Kidney epithelial cell (primary cell): ENCODE results near the gene PHF12. TPM values are rescaled to one million over a fixed set of nuclear protein-coding genes. Genes with fewer than 3 reads are reported as not detected.

ENCODE experiments used
- DNase-seq: peaks from one replicate; pipeline ENCODE4 v3.0.0-alpha.2; 2010; ENCODE audit warnings: low read depth
- H3K27me3 ChIP-seq: 2 replicates; pipeline ENCODE4 v1.6.0; 2011; ENCODE audit warnings: low read length; ENCODE audit not compliant: control insufficient read depth, insufficient read depth
- H3K36me3 ChIP-seq: 2 replicates; pipeline ENCODE4 v1.5.1; 2011; ENCODE audit warnings: low read length; ENCODE audit not compliant: control insufficient read depth, insufficient read depth
- H3K4me3 ChIP-seq: 2 replicates; pipeline ENCODE4 v1.5.1; 2011; ENCODE audit warnings: low read depth, mild to moderate bottlenecking, control low read depth, low read length
- CTCF ChIP-seq: IDR thresholded peaks from 2 replicates; pipeline ENCODE4 v1.5.1; 2011; ENCODE audit warnings: mild to moderate bottlenecking, moderate library complexity, low read length, control low read depth, inconsistent platforms; ENCODE audit not compliant: insufficient read depth, poor library complexity, severe bottlenecking
- total RNA-seq: library from RNA; depleted of rRNA; stranded (reverse); fragments of >200 nt; gene quantifications from 2 replicates; pipeline ENCODE4 v1.2.3, GENCODE V29; 2015

PHF12 gene
- total RNA-seq, 1 donor from 2014 or later = 19.6 TPM

GRCh38 chr17:28988475-28988874 is 37.2 kb upstream of the PHF12 start:
- no peak for DNase-seq
- no peaks in the 10 kb centered on the region for H3K36me3 ChIP-seq
- no peak for TF ChIP-seq CTCF
- H3K27me3 ChIP-seq = peaks cover 41% of the 10 kb centered on the region
- H3K4me3 ChIP-seq = no peak overlapping the region

- no peak for DNase-seq
- H3K36me3 ChIP-seq = no peaks in the 10 kb centered on the region
- H3K27me3 ChIP-seq = peaks cover 38% of the 10 kb centered on the region
- H3K4me3 ChIP-seq = no peak overlapping the region
- no peak for TF ChIP-seq CTCF
Observed at GRCh38 chr17:28986714-28987655, 35.7 kb upstream of the PHF12 start.

- DNase-seq = no peak
- no peaks in the 10 kb centered on the region for H3K36me3 ChIP-seq
- H3K27me3 ChIP-seq = peaks cover 39% of the 10 kb centered on the region
- no peak overlapping the region for H3K4me3 ChIP-seq
- TF ChIP-seq CTCF = no peak
Observed at GRCh38 chr17:28985950-28986713, 34.8 kb upstream of the PHF12 start.

GRCh38 chr17:28983286-28984230 is 32.2 kb upstream of the PHF12 start:
- TF ChIP-seq CTCF = no peak

GRCh38 chr17:28982131-28982793 is 30.9 kb upstream of the PHF12 start:
- Histone ChIP-seq H3K36me3 (no peaks in the 10 kb centered on the region), H3K27me3 (peaks cover 39% of the 10 kb centered on the region), H3K4me3 (no peak overlapping the region)
- no peak for TF ChIP-seq CTCF
- DNase-seq = no peak

More at GRCh38 chr17:28983286-28984230, 32.2 kb upstream of the PHF12 start:
- H3K36me3 ChIP-seq = no peaks in the 10 kb centered on the region
- DNase-seq = no peak
- H3K4me3 ChIP-seq = no peak overlapping the region
- peaks cover 40% of the 10 kb centered on the region for H3K27me3 ChIP-seq
